D721Med (cell line): ENCODE measurements around the gene SOST.

Experiments
- DNase-seq: peaks from one replicate; pipeline ENCODE4 v3.0.0; 2011; ENCODE audit warnings: low spot score; ENCODE audit not compliant: insufficient read length
- FAIRE-seq: peaks from 2 replicates; lab custom pipeline; 2011; peaks lifted over from hg19 to GRCh38; lab: Jason Lieb, UNC
- CTCF ChIP-seq: IDR thresholded peaks from 2 replicates; pipeline ENCODE4 v1.5.1; 2012; ENCODE audit warnings: mild to moderate bottlenecking, control low read depth; ENCODE audit not compliant: insufficient read depth; ENCODE audit errors: missing control alignments

SOST gene

GRCh38 chr17:43719578-43719977, 39.0 kb downstream of the SOST start:
- DNase-seq (no peak), FAIRE-seq (no peak)
- no peak for TF ChIP-seq CTCF

GRCh38 chr17:43718544-43718943, 40.0 kb downstream of the SOST start:
- TF ChIP-seq CTCF, result no peak
- no peak for FAIRE-seq
- DNase-seq, result no peak

DNA sequence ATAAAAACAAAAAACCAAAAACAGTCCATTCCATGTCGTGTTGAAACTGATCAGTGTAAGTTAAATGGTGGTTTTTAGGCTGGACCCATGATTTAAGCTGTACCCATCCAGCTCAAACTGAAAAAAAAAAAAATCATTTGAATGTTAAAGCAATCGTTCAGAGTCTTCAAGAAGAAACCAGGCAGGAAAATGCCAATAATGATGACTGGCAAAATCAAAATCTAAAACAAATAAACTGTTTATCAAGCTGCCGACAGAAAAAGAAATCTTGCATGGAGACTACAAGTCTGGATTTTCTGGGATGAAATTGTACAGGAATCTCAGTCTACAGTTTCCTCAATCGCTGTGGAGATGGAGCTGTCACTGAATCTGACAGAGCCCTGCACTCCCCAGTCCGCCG, 40.7 kb downstream of the SOST start:
- DNase-seq, result no peak
- no peak for TF ChIP-seq CTCF
- FAIRE-seq, result no peak

- DNase-seq (no peak), FAIRE-seq (no peak)
- no peak for TF ChIP-seq CTCF
Observed at GRCh38 chr17:43714465-43715149, 44.0 kb downstream of the SOST start.

- TF ChIP-seq CTCF, result no peak
- DNase-seq, result no peak
- no peak for FAIRE-seq
Observed at GRCh38 chr17:43713494-43714162, 45.0 kb downstream of the SOST start.

GRCh38 chr17:43712397-43712796, 46.2 kb downstream of the SOST start:
- DNase-seq, result no peak
- no peak for FAIRE-seq
- TF ChIP-seq CTCF, result no peak

DNA sequence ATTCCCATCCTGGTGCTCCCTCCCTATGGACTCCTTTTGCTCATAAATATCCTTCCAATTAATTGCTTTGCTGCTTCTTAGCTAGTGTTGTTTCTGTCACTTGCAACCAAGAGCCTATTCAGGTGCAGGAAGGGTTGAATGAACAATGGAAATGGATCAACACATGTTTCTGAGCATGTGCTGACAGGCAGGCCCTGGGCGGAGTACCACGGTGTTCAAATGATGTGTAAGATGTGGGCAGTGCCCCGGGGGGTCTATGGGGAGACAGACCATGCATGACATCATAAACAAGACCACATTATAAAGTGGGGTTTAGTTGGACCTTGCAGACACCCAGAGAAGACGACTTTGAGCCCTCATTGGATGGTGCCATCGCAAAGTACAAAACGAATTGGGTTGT, 48.5 kb downstream of the SOST start:
- DNase-seq, result no peak
- FAIRE-seq, result no peak
- TF ChIP-seq CTCF, result no peak
